ENCODE data around the gene LETMD1. TPM values are rescaled to one million over a fixed set of nuclear protein-coding genes. Genes with fewer than 3 reads are reported as not detected.

LETMD1 gene, protein sequence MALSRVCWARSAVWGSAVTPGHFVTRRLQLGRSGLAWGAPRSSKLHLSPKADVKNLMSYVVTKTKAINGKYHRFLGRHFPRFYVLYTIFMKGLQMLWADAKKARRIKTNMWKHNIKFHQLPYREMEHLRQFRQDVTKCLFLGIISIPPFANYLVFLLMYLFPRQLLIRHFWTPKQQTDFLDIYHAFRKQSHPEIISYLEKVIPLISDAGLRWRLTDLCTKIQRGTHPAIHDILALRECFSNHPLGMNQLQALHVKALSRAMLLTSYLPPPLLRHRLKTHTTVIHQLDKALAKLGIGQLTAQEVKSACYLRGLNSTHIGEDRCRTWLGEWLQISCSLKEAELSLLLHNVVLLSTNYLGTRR
- total RNA-seq, result 46.5 and 53.4 TPM in 2 replicates

DNA sequence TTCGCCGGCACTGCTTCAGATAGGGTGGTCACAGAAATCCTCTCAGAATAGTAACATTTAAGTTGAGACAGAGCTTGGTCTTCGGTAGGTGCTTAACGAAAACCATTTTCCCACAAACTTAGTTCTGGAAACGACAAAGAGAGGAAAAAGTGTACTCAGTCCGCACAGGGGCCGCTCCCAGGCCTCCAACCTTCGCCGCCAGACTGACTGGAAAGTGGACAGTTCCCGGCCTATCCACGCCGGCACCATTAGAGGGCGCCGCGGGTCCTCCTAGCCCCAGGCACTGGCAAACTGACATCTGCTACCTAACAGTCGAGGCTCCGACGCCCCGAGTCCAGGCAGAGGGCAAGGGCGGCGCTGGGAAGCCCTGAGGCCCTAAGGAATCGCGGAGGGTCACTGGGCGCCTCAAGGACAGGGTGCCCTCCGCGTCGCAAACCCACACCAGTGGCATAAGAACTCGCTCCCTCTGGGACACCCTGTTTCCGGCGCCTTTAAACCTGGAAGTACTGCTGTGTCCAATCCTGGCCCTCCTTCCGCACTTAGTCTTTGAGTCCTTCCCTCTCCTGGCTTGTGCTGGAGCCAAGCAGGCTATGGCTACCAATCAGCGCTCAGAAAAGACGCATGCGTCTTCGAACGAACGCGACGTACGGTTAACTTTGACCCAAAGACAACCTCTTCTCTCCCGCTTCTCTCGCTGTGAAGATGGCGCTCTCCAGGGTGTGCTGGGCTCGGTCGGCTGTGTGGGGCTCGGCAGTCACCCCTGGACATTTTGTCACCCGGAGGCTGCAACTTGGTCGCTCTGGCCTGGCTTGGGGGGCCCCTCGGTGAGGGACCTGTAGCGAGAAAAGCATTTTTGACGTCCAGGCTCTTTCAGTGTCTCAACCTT, at the start of gene LETMD1:
Gene LETMD1, plus strand, starts transcription at position 673 of the 886 bp plus-strand sequence. Its CDS starts 30 bp downstream, at position 703.

DNA sequence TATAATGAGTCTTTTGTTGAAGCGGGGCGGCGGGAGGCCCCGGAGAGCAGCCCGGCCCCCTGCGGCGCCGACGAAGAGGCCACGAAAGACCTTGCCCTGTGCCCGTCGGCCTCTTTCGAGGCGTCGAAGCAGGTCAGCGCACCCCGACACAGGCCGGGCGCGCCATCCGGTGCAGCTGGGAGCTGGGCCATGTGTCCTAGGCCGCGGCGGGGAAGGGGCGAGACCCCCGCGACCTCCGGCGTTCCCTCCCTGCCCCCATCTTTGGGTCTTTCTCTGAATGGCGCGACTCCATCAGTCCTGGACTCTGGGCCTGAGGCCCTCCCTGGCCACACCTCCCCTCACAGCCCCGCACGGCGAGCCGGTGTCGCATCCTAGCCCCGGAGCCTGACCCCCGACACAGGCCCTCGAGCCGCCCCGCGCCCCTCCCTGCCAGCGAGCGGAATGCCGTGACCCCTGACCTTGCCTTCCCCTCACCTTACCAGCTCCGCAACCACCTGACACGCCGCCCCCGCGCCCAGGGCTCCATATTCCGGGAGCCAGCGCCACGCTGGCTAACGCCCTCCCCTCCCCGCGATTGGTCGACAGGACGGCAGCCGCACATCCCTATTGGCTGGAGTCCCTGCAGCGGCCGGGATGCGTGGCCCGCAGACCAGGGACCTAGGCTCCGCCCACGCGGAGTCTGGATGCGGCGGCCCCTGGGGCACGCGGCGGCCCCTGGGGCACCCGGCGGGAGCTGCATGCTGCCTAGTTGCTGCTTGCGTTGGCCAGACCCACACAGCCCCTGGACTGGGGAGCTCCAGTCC, 22.1 kb upstream of the LETMD1 start, which contains the start of gene SLC11A2:
Gene SLC11A2, minus strand, starts transcription at position 549 of the 803 bp plus-strand sequence. CDS start 15,656 bp downstream, outside the sequence.

DNA sequence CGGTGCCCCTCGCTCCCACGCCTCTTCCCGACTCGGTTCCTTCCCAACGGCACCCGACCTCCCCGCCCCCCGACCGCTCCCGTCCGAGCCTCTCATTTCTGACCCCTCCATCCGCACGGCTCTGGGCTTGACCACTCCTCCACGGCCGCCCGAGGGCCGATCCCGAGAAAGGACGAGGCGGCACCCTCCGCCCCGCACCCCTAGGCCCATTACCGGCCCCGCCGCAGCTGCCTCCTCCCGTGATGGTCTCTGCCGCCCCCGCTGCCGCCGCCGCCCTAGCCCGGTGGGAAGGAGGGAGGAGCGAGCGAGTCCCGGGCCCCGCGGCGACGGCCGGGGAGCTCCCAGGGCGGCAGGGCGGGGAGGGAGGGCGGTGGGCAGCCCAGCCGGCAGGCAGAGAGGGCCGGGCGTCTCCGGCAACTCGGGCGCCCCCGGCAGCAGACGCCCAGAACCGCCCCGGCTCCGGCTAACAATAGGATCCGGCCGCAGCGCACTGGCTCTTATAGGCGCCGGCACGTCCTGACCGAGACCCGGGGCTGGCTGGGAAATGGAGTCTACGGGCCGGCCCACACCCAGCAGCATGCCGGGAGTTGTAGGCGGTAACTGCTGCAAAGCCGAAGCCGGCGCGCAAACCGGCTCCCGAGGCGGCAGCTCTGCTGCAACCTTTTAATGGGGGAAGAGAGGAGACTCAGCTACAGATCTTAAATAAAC, 35.2 kb downstream of the LETMD1 start, which contains the start of gene CSRNP2:
Gene CSRNP2, minus strand, starts transcription at position 471 of the 708 bp plus-strand sequence. CDS start 7,035 bp downstream, outside the sequence.

Other genes starting within 250 kb of the LETMD1 start
- gene TMPRSS12, start 205.4 kb upstream of the LETMD1 start, total RNA-seq, result not detected in 2 replicates
- gene HIGD1C, start 95.8 kb upstream of the LETMD1 start, total RNA-seq, result not detected in 2 replicates
- 17.5 and 26.6 TPM in 2 replicates for gene SLC11A2, start 21.9 kb upstream of the LETMD1 start, total RNA-seq
- gene CSRNP2, start 35.3 kb downstream of the LETMD1 start, total RNA-seq, result 17.7 and 19.9 TPM in 2 replicates
- 11.0 and 11.4 TPM in 2 replicates for gene TFCP2, start 124.8 kb downstream of the LETMD1 start, total RNA-seq
- 3.3 and 6.1 TPM in 2 replicates for gene POU6F1, start 169.7 kb downstream of the LETMD1 start, total RNA-seq
- 132 and 144 TPM in 2 replicates for gene DAZAP2, start 190.5 kb downstream of the LETMD1 start, total RNA-seq
- 9.7 and 12.9 TPM in 2 replicates for gene SMAGP, start 222.1 kb downstream of the LETMD1 start, total RNA-seq

Measured in cardiac ventricle fibroblast (primary cell).